SU-DHL-6 (cell line): Measurements from ENCODE around the gene B4GAT1.
A peak's percentile ranks its signal among the peaks of the same experiment; 100 is the strongest.

Experiments used
- H2AFZ ChIP-seq: fragments of 200-600 bp; sonication (generic); 2 replicates; pipeline ENCODE4 v1.6.1; 2014; ENCODE audit warnings: low read depth, mild to moderate bottlenecking, moderate library complexity, mixed read lengths, antibody characterized with exemption, low read length; ENCODE audit not compliant: severe bottlenecking
- H3F3A ChIP-seq: fragments of 200-600 bp; shearing (Covaris generic); 2 replicates; pipeline ENCODE4 v1.6.0; 2016; ENCODE audit warnings: antibody characterized with exemption, mild to moderate bottlenecking; ENCODE audit not compliant: insufficient read depth
- H3K27ac ChIP-seq: fragments of 200-600 bp; sonication (generic); 2 replicates; pipeline ENCODE4 v1.5.1; 2016; ENCODE audit warnings: low read depth, mild to moderate bottlenecking, low read length, moderate library complexity, mixed read lengths
- H3K27me3 ChIP-seq: fragments of 200-600 bp; sonication (generic), shearing (Covaris generic); 2 replicates; pipeline ENCODE4 v1.6.0; 2014; ENCODE audit warnings: mild to moderate bottlenecking, low read length
- H3K36me3 ChIP-seq: fragments of 200-600 bp; sonication (generic); 2 replicates; pipeline ENCODE4 v1.6.1; 2014; ENCODE audit warnings: mild to moderate bottlenecking, low read length, mixed read lengths
- H3K4me2 ChIP-seq: fragments of 300-600, 200-600 bp; shearing (Covaris generic), sonication (generic); 2 replicates; pipeline ENCODE4 v1.6.0; 2014; ENCODE audit warnings: low read length, low read depth, mild to moderate bottlenecking; ENCODE audit not compliant: poor library complexity, severe bottlenecking
- H3K4me3 ChIP-seq: fragments of 200-600 bp; sonication (generic); 2 replicates; pipeline ENCODE4 v1.5.1; 2014; ENCODE audit warnings: antibody characterized with exemption, low read length, mild to moderate bottlenecking, mixed read lengths; ENCODE audit not compliant: insufficient read depth, poor library complexity, severe bottlenecking
- H3K79me2 ChIP-seq: fragments of 200-600 bp; sonication (generic); 2 replicates; pipeline ENCODE4 v1.6.1; 2014; ENCODE audit warnings: mild to moderate bottlenecking, low read length, moderate library complexity; ENCODE audit not compliant: insufficient read depth
- H3K9ac ChIP-seq: fragments of 200-600 bp; sonication (generic); 2 replicates; pipeline ENCODE4 v1.7.0; 2014; ENCODE audit warnings: mild to moderate bottlenecking, low read length
- H3K9me2 ChIP-seq: fragments of 200-600 bp; sonication (generic); replicated peaks from 2 replicates; pipeline ENCODE4 v1.6.1; 2014; ENCODE audit warnings: low read length; ENCODE audit not compliant: insufficient read depth
- H3K9me3 ChIP-seq: fragments of 200-600 bp; sonication (generic); 2 replicates; pipeline ENCODE4 v1.6.1; 2014; ENCODE audit warnings: low read length, mixed read lengths; ENCODE audit not compliant: insufficient read depth
- H4K20me1 ChIP-seq: fragments of 200-600 bp; sonication (generic); 2 replicates; pipeline ENCODE4 v1.6.1; 2014; ENCODE audit warnings: low read depth, mild to moderate bottlenecking, antibody characterized with exemption, low read length, moderate library complexity, mixed read lengths
- CTCF ChIP-seq: fragments of 200-600 bp; sonication (generic); IDR thresholded peaks from one replicate; pipeline ENCODE4 v1.5.1; 2017; ENCODE audit warnings: antibody characterized with exemption, mild to moderate bottlenecking, low read length, moderate library complexity; ENCODE audit not compliant: insufficient read depth, poor library complexity, severe bottlenecking
- EZH2phosphoT487 ChIP-seq: fragments of 200-600 bp; sonication (generic), shearing (Covaris generic); conservative IDR thresholded peaks from 2 replicates; pipeline ENCODE4 v1.6.1; 2018; ENCODE audit warnings: mild to moderate bottlenecking, antibody characterized with exemption, low read length, moderate library complexity, mixed read lengths

The B4GAT1 gene

GRCh38 chr11:66365711-66366619 lies 18.5 kb upstream of the B4GAT1 start:
- Histone ChIP-seq H3K4me2 (no peak overlapping the region), H3K9ac (no peak overlapping the region), H3K36me3 (no peaks in the 10 kb centered on the region), H3K27ac (no peak overlapping the region), H3K9me2 (no peaks in the 10 kb centered on the region), H3K4me3 (no peak overlapping the region), H3F3A (no peaks in the 10 kb centered on the region), H4K20me1 (no peaks in the 10 kb centered on the region), H3K79me2 (no peaks in the 10 kb centered on the region), H2AFZ (no peak overlapping the region), H3K9me3 (no peaks in the 10 kb centered on the region), H3K27me3 (no peaks in the 10 kb centered on the region)
- TF ChIP-seq CTCF: no peak
- TF ChIP-seq EZH2phosphoT487: no peak

DNA sequence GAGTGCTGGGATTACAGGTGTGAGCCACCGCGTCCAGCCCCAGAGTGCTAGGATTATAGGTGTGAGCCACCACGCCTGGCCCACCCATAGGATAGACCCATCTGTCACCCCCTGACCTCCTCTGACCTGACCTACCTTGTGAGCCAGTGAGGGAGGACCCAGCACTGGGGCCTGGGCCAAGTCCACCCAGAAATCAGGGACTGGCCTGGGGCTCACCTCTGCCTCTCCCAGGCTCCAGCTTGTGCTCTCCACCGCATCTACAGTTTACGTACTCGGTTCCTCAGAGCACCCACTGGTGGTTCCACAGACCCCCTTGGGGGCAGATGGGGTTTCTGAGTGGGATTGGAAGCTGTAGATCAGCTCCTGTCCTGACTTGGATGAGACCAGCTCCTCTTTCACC lies 17.7 kb upstream of the B4GAT1 start:
- no peaks in the 10 kb centered on the region for H3K9me3 ChIP-seq
- no peaks in the 10 kb centered on the region for H3K79me2 ChIP-seq
- TF ChIP-seq EZH2phosphoT487 (no peak), CTCF (no peak)
- no peak overlapping the region for H2AFZ ChIP-seq
- H3K9ac ChIP-seq: no peak overlapping the region
- no peaks in the 10 kb centered on the region for H3F3A ChIP-seq
- no peak overlapping the region for H3K4me2 ChIP-seq
- no peaks in the 10 kb centered on the region for H3K36me3 ChIP-seq
- no peaks in the 10 kb centered on the region for H4K20me1 ChIP-seq
- no peak overlapping the region for H3K27ac ChIP-seq
- H3K9me2 ChIP-seq: no peaks in the 10 kb centered on the region
- H3K27me3 ChIP-seq: no peaks in the 10 kb centered on the region
- no peak overlapping the region for H3K4me3 ChIP-seq

- Histone ChIP-seq H3K9ac (no peak overlapping the region), H3K9me2 (no peaks in the 10 kb centered on the region), H3K9me3 (no peaks in the 10 kb centered on the region), H2AFZ (no peak overlapping the region), H3K4me3 (no peak overlapping the region), H4K20me1 (no peaks in the 10 kb centered on the region), H3K4me2 (no peak overlapping the region), H3K36me3 (no peaks in the 10 kb centered on the region), H3K27me3 (no peaks in the 10 kb centered on the region), H3K79me2 (no peaks in the 10 kb centered on the region), H3K27ac (no peak overlapping the region), H3F3A (no peaks in the 10 kb centered on the region)
- TF ChIP-seq EZH2phosphoT487 (no peak), CTCF (peak; percentile 96)
Measured at GRCh38 chr11:66363805-66364535, 16.5 kb upstream of the B4GAT1 start.
